HG02885 (cell line): ENCODE data around the gene MTX3.

Experiments used
- ATAC-seq: cut with Tn5 transposase; IDR thresholded peaks from one replicate; pipeline ENCODE4 v1.9.1; 2021; ENCODE audit warnings: mild to moderate bottlenecking; ENCODE audit not compliant: unreplicated experiment, poor library complexity

Gene MTX3

DNA sequence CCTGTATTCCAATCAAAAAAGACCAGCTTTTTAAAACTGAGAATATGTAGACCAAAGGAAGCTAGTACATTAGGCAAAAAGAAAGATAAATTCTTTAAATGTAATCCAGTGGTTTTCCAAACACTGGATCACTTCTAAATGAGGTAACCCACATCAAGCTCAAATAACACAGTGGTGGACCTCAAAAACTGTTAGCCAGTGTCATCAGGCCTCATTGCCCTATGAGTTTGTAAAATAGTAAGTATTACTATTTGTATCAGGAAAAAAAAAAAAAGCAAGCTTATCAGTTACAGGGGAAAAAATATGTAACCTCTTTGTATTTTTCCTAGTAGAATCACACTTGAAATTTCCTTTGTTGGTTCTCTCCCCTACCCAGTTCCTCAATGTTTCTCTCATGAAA is 6.7 kb downstream of the MTX3 start:
- no peak for ATAC-seq

DNA sequence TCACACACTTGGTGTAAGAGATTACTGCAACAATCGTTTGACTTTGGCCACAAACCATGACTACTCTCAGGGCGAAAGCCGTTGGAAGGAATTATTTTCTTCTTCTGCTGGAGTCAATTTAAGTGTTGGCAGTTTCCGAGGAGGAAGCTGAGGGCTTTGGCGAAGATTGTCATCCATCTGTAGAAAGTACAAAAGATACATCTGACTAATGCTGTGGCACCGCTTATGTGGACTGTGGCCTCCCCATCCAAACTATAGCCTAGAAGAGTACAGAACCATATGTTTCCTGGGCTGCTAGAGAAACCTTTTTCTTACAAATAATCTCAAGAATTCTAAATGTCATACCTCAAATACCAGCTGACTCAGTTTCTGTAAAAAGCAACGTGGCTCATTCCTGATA is 7.4 kb downstream of the MTX3 start:
- no peak for ATAC-seq

DNA sequence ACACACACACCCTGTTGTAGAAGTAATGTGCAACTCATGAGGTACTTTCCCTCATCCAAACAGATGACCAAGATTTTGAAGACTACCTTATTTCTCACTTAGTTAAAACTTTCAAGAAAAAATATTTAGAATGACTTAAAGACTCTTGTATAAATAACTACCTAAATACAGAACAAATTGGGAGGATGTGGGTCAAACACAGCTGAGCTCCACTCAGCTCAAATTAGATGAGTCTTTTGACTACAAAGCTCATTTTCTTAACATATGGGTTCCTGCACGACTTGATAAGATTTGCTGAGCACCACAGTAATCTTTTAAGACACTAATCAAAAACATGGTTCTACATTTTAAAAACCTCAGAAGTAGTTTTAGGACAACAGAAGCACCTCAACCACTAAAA is 8.9 kb downstream of the MTX3 start:
- no peak for ATAC-seq

DNA sequence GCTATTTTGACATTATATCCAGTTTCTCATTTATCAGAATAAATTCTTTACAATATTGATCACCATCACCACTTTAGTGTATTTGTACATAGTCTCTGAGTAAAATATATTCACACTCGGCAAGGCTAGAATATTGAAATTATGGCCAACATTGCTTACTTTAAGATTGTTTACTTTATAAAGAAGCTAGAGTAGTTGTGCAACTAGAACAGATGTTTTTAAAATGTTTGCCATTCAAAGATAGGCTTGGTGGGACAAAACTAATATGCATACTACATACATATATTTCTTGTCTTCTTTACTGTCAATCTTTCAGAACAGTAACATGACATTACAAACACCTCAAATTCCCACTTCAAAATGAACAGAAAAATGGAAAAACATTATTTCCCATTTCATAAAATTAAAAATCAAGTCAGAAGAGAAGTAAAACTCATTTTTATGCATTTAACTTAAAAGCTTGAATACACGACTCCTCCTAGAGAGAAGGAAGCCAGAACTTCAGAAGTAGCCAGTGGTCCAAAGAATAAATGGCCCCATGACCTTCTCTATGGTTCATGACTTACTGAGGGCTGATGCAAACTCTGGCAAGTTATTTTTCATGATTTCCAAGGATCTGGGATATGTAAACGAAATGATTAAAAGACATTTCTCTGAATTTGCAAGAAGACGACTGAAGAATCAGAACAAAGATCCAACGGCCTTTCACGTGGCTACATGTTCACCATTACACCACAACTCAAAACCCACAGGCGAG is 14.1 kb downstream of the MTX3 start:
- ATAC-seq, result no peak

DNA sequence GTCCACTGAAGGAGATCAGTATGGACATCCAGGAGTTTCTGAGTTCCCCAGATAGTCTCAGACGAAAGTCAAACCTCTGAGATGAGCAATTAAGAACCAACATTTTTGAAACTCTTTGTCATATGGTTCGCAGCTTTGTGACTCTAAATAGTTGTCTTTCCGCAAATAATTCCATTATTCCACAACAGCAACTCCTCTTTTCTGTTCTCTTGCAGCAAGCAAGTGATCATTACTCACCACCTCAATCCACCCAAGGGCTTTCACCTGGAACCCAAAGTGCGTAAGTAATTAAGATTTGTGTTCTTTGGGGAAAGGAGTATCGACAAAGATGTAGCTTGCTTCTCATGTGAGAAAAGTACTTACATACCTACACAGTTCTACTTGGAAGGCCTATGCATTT is 15.6 kb downstream of the MTX3 start:
- no peak for ATAC-seq

DNA sequence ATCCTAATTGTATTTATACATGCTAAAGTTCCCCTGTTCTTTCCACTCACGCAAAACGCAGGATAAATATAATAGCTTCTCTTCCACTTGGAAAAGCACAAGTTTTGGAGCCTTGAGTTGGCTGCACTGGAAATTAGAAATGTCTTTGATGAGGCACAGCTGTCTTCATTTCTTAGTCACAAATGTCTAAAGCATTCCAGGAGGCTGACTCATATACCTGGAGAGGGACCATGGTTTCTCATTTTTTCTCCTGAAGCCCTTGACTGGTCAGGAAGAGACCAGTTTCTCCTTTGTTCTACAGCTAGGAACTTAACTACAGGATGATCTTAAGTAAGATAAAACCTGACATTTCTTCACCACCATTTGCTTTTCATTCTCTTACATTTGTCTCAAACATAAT is 16.2 kb downstream of the MTX3 start:
- ATAC-seq, result no peak

DNA sequence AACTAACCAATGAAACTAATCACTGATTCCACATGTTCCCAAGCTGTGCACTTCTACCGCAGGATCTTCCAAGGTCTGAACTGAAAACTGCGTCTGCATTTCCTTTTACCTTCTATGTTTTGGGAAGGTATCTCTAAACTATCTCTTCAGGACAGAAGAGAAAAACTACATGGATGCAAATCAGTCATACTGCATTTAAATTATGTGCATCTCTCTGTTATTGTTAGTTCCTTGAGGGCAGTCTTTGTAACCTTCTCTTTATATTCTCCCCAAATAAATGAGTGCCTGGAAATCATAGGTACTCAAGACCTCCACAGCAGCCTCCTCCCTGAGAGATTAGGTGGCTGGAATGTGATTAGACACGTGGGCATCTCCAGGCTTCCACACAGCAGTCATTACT is 17.1 kb downstream of the MTX3 start:
- ATAC-seq, result no peak

DNA sequence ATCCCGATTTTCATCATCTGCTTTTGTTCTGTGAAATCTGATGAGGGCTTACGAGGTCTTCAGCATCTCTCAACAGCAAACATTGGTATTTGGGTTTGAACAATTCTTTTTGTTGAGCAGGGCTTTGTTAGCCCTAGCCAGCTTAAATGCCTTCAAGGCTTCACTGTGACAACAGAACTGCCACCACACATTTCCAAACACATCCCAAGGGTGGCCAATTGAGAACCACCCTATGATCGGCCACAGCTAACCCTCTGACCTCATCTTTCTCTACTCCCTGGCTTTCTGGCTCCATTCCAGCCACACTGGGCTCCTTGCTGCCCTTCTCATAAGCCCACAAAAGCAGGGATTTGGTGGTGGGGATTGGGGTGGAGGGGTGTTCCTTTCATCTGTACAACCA is 17.6 kb downstream of the MTX3 start:
- no peak for ATAC-seq

DNA sequence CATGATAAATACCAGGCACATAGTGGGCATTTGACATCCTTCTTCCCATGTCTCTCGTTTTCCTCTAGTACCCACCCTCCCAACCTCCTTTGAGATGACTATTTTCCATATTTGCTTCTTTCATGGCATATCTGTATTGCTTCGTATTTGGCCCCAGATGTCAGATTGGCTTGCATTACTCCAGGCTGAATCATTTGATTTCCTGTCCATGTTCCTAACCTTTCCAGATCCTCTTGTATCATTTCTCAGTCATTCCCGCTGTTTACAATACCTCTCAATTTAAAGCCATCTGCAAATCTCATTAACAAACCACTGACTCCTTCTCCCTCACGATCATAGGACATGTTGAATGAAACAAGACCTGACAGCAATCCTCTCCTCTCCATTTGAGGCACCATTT is 19.9 kb downstream of the MTX3 start:
- ATAC-seq, result no peak

DNA sequence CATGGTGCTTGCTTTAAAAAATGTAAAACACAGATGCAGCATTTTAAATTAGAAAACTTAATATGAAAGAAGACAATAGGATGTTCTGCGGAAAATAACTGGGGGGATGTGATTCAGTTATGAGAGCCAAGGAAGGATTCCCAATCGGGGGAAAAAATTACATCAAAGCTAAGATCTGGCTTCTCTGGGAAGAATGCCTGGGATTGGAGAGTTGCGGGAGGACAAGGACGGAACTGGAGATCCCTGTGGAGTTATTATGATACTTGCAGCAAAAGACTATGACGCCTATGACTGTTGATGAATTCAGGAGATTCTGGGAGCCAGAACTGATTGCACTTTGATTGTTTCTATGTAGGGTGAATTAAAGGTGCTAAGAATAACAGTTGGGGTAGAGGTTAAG is 24.6 kb downstream of the MTX3 start:
- ATAC-seq, result no peak

DNA sequence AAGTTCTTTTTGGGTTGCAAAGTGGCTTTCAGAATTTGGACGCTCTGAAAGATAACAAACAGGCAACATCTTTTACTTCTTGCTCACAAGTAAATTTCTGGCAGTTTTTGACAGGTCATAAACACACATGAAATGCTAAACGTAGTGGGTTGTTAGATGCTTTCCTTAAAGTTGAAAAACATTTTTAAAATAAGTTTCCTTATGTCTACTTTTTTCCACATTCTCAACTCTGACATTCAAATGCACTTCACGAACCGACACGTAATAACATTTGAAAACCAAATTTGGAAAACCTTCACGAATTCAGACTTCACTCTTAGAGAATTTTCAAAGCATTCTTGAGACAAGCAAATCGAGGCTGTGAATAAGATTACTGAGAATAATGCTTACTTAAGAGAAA is 26.9 kb downstream of the MTX3 start:
- ATAC-seq, result no peak

DNA sequence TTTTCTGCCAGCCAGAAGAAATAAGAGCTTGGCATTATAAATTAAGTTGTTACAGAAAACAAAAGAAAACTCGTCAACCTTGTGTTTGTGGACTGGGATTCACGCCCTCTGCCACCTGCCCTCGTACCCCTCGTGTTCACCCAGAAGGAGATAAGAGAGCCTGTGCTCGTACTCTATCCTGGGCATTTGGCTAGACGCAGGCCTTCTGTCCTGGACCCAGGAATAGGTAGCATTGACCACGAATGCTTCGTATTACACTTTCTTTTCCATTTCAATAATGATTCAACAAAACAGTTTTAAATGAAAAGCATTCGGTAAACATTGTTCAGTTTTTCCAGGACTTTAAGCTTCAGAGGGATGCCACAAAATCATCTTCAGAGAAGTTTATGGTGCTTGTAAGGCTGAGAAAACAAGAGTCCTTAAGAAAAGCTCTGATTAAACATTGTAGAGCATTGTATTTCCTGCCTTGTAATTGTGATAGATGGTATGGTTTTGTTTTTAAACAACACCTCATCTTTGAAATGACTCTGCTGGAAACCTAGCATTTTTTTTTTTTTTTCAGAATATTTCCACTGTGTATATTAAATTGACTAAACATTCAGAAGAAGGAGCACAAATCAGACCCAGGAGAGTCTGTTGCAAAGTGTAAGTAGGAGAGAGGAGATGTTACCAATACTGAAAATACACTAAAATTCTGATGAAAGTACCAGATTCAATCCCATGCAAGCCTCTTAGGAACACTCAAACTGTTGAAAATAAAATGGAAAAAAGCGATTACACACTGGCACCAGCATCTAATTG is 27.6 kb downstream of the MTX3 start:
- ATAC-seq, result no peak

DNA sequence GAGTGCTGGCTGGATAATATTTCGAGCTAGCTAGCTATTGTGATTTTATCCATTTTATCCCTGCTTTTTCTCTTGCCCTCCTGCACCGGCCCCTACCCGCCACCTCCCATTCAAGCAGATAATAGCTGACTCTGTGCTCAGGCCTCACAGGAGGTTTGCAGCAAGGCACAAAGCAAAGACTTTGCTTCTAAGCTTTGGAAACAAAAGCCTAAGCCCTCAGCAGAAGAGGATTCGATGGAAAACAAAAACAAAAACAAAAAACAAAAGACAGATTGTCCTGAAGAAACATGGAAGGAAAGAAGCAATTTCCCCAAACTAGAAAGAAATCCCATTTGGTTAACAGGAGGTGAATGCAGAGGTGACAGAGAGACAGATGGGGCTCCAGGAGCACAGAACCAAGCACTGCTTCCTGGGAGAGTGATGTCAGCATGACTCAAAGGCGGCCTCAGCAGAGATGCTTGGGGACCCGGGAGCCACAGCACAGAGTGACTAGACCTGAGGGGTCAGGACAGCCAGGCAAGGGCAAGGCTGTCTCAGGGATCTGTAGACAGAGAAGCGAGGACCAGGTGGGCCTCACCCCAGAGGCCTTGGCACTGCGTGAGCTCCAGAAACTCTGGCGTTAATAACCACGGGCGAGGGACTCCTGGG is 28.4 kb downstream of the MTX3 start:
- no peak for ATAC-seq

DNA sequence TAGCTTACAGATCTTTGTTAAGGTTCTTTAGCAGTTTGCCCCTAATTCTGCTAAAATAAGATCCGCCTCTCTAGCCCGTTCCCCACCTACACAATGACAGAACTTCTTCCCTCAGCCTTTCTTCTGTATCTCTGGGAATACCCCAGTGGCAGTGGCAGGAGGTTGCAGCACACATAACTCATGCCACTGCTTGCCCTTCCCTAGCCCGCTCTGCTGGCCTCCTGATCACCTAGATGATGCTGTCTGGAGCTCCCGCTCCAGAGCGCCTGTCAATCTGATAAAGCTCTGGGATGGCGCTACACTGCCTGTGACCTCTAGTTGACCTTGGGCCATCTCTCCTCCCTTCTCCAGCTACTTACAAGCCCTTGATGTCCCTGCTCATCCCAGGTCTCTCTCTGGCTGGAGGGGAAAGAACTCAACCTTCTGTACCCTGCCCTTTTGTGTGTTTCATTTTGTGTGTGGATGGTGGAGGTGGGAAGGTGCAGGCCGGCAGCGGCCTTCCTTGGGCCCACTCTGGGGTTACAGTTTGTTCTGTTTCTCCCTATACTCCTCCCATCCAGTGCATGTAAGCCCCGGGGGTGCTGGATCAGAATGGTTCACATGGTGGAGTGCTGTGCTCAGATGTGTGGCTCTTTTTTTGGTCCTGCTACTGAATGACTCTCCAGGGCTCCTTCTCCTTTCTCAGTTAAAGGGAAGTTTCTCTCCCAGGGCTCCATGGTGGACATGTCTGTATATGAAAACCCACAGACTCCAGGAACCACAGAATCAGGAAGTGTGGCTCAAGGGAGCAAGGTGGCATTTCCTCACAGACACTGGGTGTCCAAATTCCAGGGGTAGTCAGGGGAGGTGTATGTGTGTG is 29.1 kb downstream of the MTX3 start:
- ATAC-seq, result no peak

DNA sequence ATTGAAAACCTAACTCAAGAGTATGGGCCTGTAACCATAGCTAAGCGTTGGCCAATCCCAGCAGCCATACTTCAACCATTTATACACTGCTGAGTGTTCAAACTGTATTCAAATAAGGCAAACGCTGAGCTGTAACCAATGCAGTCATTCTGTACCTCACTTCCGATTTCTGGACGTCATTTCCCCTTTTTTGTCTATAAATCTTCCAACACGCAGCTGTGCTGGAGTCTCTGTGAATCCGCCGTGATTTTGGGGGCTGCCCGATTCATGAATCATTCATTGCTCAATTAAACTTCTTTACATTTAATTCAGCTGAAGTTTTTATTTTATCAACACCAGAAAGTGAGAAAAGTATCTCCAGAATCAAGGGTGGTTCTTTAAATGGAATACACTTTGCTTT is 31.7 kb downstream of the MTX3 start:
- ATAC-seq, result no peak

DNA sequence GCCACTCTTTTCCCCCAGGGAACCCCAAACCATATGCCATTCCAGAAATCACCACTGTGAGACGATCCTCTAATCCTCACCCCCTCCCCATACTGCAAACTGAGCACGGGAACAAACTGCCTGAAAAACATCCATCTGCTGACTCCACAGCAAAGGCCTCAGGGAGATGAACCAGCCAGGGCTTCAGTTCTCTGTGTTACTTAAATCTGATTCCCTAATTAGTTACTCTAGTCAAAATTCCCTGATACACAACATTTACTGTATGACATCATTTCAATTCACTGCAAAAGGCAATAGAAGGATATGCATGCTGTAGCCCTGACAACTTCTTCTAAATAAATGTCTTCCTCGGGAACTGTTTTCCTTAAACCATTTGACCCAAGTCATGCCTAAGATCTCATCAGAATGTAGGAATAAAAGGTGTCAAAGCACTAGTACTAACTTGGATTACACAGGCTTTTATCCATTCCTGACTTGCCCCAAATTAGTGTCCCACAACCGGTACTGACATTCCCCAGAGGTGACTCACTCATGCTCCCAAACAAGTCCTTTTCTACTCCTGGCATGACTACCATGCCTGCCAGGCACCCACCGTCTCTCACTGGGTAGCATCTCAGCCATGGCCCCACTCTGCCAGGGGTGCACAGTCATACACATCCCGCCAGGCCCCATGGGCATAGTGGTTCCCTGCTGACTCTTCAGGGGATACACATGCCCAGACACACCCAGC is 35.0 kb downstream of the MTX3 start:
- no peak for ATAC-seq

DNA sequence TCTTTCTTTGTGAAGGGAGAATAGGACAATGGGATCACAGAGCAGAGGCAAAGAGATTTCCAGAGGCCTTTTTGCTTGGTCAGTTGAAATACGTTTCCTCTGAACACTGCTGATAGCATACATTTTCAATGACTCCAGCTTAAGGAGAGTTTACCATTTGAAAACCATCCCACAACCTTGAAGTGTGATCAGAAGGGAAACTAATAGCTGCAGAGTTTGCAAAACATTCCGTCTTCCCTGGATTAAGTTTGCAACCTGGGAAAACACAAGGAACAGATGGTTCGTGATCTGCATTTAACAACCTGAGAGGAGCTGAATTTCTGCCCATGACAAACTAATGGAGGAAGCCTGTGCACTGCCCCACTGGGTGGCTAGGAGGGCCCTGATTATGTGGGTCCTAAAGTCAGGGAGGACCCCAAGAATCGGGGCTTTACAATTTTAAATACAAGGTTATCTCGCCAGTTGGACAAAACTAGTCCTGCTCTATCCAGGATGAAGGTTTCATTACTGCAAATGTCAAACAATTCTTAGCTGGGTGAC is 35.6 kb downstream of the MTX3 start:
- no peak for ATAC-seq

DNA sequence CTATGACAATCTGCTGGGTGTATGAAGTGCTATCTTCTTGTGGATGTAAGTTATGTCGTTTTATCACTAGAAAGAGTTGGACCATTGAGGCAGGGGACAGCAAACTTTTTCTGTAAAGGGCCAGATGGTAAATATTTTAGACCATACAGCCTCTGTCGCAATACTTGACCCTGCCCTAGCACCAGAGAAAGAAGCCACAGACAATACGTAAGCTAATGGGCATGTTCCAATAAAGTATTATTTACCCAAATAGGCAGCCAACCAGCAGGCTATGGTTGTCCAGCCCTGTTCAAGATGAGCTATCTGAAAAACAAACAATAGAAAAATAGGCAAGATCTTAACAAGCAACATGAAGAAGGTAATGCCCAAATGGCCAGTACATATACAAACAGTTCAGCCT is 36.4 kb downstream of the MTX3 start:
- ATAC-seq, result no peak

DNA sequence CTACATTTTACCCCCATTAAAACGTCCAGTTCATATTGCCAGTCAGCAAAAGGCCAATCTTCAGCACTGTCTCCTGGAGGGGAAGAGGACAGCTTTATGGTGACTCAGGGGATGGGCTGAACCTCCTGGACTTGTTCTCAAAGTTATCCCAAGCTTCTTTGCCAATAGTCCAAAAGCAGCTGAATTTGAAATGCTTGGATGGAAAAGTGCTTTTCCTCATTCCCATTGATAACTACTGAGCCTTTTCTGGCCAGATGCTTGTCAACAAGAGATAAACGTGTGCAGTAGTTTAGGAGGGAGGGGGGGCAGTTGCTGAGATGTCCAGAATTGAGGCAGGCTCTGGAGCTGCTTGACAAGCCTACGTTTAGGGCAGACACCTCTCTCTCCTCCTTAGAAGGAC is 43.5 kb downstream of the MTX3 start:
- ATAC-seq, result no peak

DNA sequence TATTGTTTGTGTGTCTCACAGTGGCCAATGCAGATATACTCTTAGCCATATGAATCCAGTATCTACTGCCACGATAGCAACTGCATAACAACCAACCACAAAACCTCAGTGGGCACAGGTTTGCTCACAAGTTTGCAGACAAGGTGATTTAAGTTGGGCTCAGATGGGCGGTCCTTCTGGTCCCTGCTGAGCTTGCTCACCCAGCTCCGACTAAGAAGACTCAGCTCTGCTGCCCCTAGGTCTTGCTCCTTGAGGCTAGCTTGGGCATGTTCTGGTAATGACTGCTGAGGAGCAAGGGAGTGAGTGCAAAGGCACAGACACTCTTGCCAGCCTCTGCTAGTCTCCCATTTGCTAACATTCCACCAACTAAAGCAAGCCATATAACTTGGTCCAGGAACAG is 52.6 kb downstream of the MTX3 start:
- ATAC-seq, result no peak
